Skin epidermis (tissue), 12 donors: ENCODE measurements around the gene PCDHGA3.
"Not testable (repeated sequence)": the region's sequence is repeated elsewhere in the genome, so short reads cannot be mapped to it uniquely, and the experiment has no call there.

ENCODE experiments used
- H3K27ac ChIP-seq, 21 experiments: fragments of 200-600 bp; sonication (generic) in 11 of 21; one replicate each; pipeline ENCODE4 v1.5.0; 2020; ENCODE audit warnings: mild to moderate bottlenecking in 3 of 21, inconsistent platforms in 2 of 21, moderate library complexity in 2 of 21
- H3K4me3 ChIP-seq, 7 experiments: fragments of 200-600 bp; sonication (generic) in 2 of 7; one replicate each; pipeline ENCODE4 v1.5.0; 2020; ENCODE audit warnings: inconsistent platforms in 2 of 7, mild to moderate bottlenecking in 2 of 7, moderate library complexity in 1 of 7

The PCDHGA3 gene

GRCh38 chr5:141343242-141343952 lies at the start of gene PCDHGA3:
Gene PCDHGA3, plus strand, starts transcription at chr5:141343829. Its CDS starts 205 bp downstream, at chr5:141344034.
- Histone ChIP-seq H3K27ac (no peak within 1 kb of the TSS), H3K4me3 (no peak within 1 kb of the TSS)

GRCh38 chr5:141298376-141298775 lies 45.3 kb upstream of the PCDHGA3 start:
- no peak overlapping the region for H3K27ac ChIP-seq
- H3K4me3 ChIP-seq, result no peak overlapping the region

GRCh38 chr5:141303756-141304155 lies 39.9 kb upstream of the PCDHGA3 start, which contains the start of gene SLC25A2:
Gene SLC25A2, minus strand, starts transcription at chr5:141304049. Its CDS starts 184 bp downstream, at chr5:141303865.
- Histone ChIP-seq H3K4me3 (no peak within 1 kb of the TSS), H3K27ac (no peak within 1 kb of the TSS)

- Histone ChIP-seq H3K27ac (no peak overlapping the region), H3K4me3 (no peak overlapping the region)
Measured at GRCh38 chr5:141306630-141307029, 37.0 kb upstream of the PCDHGA3 start.

- Histone ChIP-seq H3K4me3 (no peak overlapping the region), H3K27ac (no peak overlapping the region)
Measured at GRCh38 chr5:141313711-141314110, 29.9 kb upstream of the PCDHGA3 start.

GRCh38 chr5:141316963-141317362 lies 26.7 kb upstream of the PCDHGA3 start:
- H3K4me3 ChIP-seq, H3K27ac ChIP-seq: not testable (repeated sequence)

- H3K4me3 ChIP-seq, result peak overlapping the region in 1 of 7 experiments; percentile 54
- no peak overlapping the region for H3K27ac ChIP-seq
Measured at GRCh38 chr5:141319202-141319601, 24.4 kb upstream of the PCDHGA3 start.

GRCh38 chr5:141319699-141320098 lies 23.9 kb upstream of the PCDHGA3 start:
- H3K4me3 ChIP-seq, result peak overlapping the region; percentile 45 to 77 (median 63)
- peak overlapping the region in 1 of 21 experiments; percentile 89 for H3K27ac ChIP-seq

- H3K27ac ChIP-seq, result peak within 1 kb of the TSS; percentile 71 to 98 (median 91)
- peak within 1 kb of the TSS; percentile 45 to 77 (median 63) for H3K4me3 ChIP-seq
Measured at GRCh38 chr5:141320225-141321169, 23.1 kb upstream of the PCDHGA3 start, which contains the start of gene TAF7. Gene TAF7, minus strand, starts transcription at chr5:141320784. Its CDS starts 740 bp downstream, at chr5:141320044.

- H3K27ac ChIP-seq, result no peak overlapping the region
- H3K4me3 ChIP-seq, result no peak overlapping the region
Measured at GRCh38 chr5:141322261-141322660, 21.4 kb upstream of the PCDHGA3 start.

GRCh38 chr5:141326088-141326854 lies 17.4 kb upstream of the PCDHGA3 start:
- Histone ChIP-seq H3K27ac (peak overlapping the region in 5 of 21 experiments; percentile 2 to 53 (median 8)), H3K4me3 (peak overlapping the region in 6 of 7 experiments; percentile 2 to 20 (median 14))

- H3K4me3 ChIP-seq, result no peak overlapping the region
Measured at GRCh38 chr5:141328231-141328630, 15.4 kb upstream of the PCDHGA3 start.

GRCh38 chr5:141330299-141331080 lies 13.1 kb upstream of the PCDHGA3 start, which contains the start of gene PCDHGA1:
Gene PCDHGA1, plus strand, starts transcription at chr5:141330514.
- H3K4me3 ChIP-seq, result no peak within 1 kb of the TSS
- no peak within 1 kb of the TSS for H3K27ac ChIP-seq

More at GRCh38 chr5:141328231-141328630, 15.4 kb upstream of the PCDHGA3 start:
- H3K27ac ChIP-seq, result no peak overlapping the region

- H3K4me3 ChIP-seq, H3K27ac ChIP-seq: not testable (repeated sequence)
Measured at GRCh38 chr5:141332571-141332970, 11.1 kb upstream of the PCDHGA3 start.

GRCh38 chr5:141338538-141339306 lies 4.9 kb upstream of the PCDHGA3 start, which contains the start of gene PCDHGA2:
Gene PCDHGA2, plus strand, starts transcription at chr5:141338760.
- Histone ChIP-seq H3K27ac (no peak within 1 kb of the TSS), H3K4me3 (peak within 1 kb of the TSS in 1 of 7 experiments; percentile 25)

GRCh38 chr5:141340781-141341354 lies 2.8 kb upstream of the PCDHGA3 start:
- H3K27ac ChIP-seq, H3K4me3 ChIP-seq: not testable (repeated sequence)

GRCh38 chr5:141342773-141343172 lies 856 bp upstream of the PCDHGA3 start:
- H3K4me3 ChIP-seq, result no peak overlapping the region
- no peak overlapping the region for H3K27ac ChIP-seq
